IMR-90 (cell line): Measurements from ENCODE around the gene RSPH3. TPM values are rescaled to one million over a fixed set of nuclear protein-coding genes. Genes with fewer than 3 reads are reported as not detected.

Source experiments
- ATAC-seq: fragments of 200-7000 bp; cut with Tn5 transposase; 2 replicates; pipeline ENCODE4 v1.9.1; 2020; ENCODE audit warnings: low read depth, mild to moderate bottlenecking, moderate library complexity
- BruUV-seq: library from RNA; stranded (reverse); fragments of 400-500 nt; replicated peaks from 2 replicates; lab custom pipeline; 2021; lab: Mats Ljungman, UMichigan
- CTCF ChIA-PET: fragments of 300-600 bp; formaldehyde crosslinking; extraction: SDS; loops from one replicate; lab custom pipeline; 2021; ENCODE audit warnings: antibody characterized with exemption; lab: Yijun Ruan, JAX
- POLR2A ChIA-PET: fragments of 300-600 bp; sonication (Branson Sonifier 250); formaldehyde crosslinking; loops from one replicate; lab custom pipeline; 2022; ENCODE audit warnings: antibody characterized with exemption; ENCODE audit not compliant: unreplicated experiment; lab: Charles Lee
- DNase-seq: peaks from one replicate; pipeline ENCODE4 v3.0.0; 2013
- H2AFZ ChIP-seq: replicated peaks from 2 replicates; pipeline ENCODE3; 2013; ENCODE audit warnings: low read length, mild to moderate bottlenecking; ENCODE audit not compliant: poor library complexity
- H2AK5ac ChIP-seq: 2 replicates; pipeline ENCODE4 v1.6.1; 2013; ENCODE audit warnings: low read depth, low read length, inconsistent platforms
- H2AK9ac ChIP-seq: replicated peaks from 2 replicates; pipeline ENCODE3; 2013; ENCODE audit warnings: mild to moderate bottlenecking, low read depth, low read length, moderate library complexity; ENCODE audit not compliant: poor library complexity
- H2BK120ac ChIP-seq: 2 replicates; pipeline ENCODE4 v1.6.1; 2013; ENCODE audit warnings: low read depth, low read length, inconsistent platforms
- H2BK15ac ChIP-seq: 3 replicates; pipeline ENCODE4 v1.6.1; 2013; ENCODE audit warnings: low read depth, low read length, inconsistent platforms
- H2BK20ac ChIP-seq: 2 replicates; pipeline ENCODE4 v1.6.1; 2013; ENCODE audit warnings: low read depth, mild to moderate bottlenecking, inconsistent platforms, low read length, moderate library complexity
- H2BK5ac ChIP-seq: 2 replicates; pipeline ENCODE4 v1.6.1; 2013; ENCODE audit warnings: mild to moderate bottlenecking, low read depth, low read length, inconsistent platforms; ENCODE audit not compliant: poor library complexity, severe bottlenecking
- H3K14ac ChIP-seq: replicated peaks from 2 replicates; pipeline ENCODE4 v1.6.1; 2013; ENCODE audit warnings: low read depth, low read length, inconsistent platforms
- H3K18ac ChIP-seq: 2 replicates; pipeline ENCODE4 v1.6.1; 2013; ENCODE audit warnings: low read depth, low read length, control low read depth
- H3K23ac ChIP-seq: 2 replicates; pipeline ENCODE4 v1.6.1; 2013; ENCODE audit warnings: low read depth, low read length, inconsistent platforms
- H3K27ac ChIP-seq: 2 replicates; pipeline ENCODE4 v1.5.1; 2013; ENCODE audit warnings: mild to moderate bottlenecking, control low read depth, low read length; ENCODE audit not compliant: insufficient read depth
- H3K27me3 ChIP-seq: 2 replicates; pipeline ENCODE4 v1.6.1; 2013; ENCODE audit warnings: low read length; ENCODE audit not compliant: control insufficient read depth, insufficient read depth
- H3K36me3 ChIP-seq: 2 replicates; pipeline ENCODE4 v1.6.1; 2013; ENCODE audit warnings: low read length, mixed read lengths; ENCODE audit not compliant: control insufficient read depth, insufficient read depth
- H3K4ac ChIP-seq: 2 replicates; pipeline ENCODE4 v1.6.1; 2013; ENCODE audit warnings: low read depth, low read length, inconsistent platforms
- H3K4me1 ChIP-seq: 2 replicates; pipeline ENCODE4 v1.6.1; 2013; ENCODE audit warnings: low read length, mixed read lengths; ENCODE audit not compliant: control insufficient read depth, insufficient read depth
- H3K4me2 ChIP-seq: 2 replicates; pipeline ENCODE4 v1.6.1; 2013; ENCODE audit warnings: low read depth, mild to moderate bottlenecking, control low read depth, low read length, moderate library complexity
- H3K4me3 ChIP-seq: 2 replicates; pipeline ENCODE4 v1.5.1; 2013; ENCODE audit warnings: low read depth, mild to moderate bottlenecking, control low read depth, low read length, moderate library complexity; ENCODE audit not compliant: insufficient read depth
- H3K56ac ChIP-seq: 2 replicates; pipeline ENCODE4 v1.6.1; 2013; ENCODE audit warnings: low read length, inconsistent platforms; ENCODE audit not compliant: insufficient read depth; ENCODE audit errors: extremely low read depth
- H3K79me1 ChIP-seq, 2 experiments: 2 replicates each; pipeline ENCODE4 v1.6.1; 2013; ENCODE audit warnings: low read length in 2 of 2, inconsistent platforms in 1 of 2, low read depth in 1 of 2
- H3K9ac ChIP-seq: 2 replicates; pipeline ENCODE4 v1.6.1; 2013; ENCODE audit warnings: low read depth, low read length, control low read depth
- H3K9me1 ChIP-seq: 2 replicates; pipeline ENCODE4 v1.6.1; 2013; ENCODE audit warnings: low read length, inconsistent platforms; ENCODE audit not compliant: insufficient read depth
- H3K9me3 ChIP-seq: 2 replicates; pipeline ENCODE4 v1.6.1; 2013; ENCODE audit warnings: low read length; ENCODE audit not compliant: control insufficient read depth, insufficient read depth
- H4K20me1 ChIP-seq: 2 replicates; pipeline ENCODE4 v1.6.1; 2013; ENCODE audit warnings: low read length, inconsistent platforms; ENCODE audit not compliant: insufficient read depth
- H4K5ac ChIP-seq: 2 replicates; pipeline ENCODE4 v1.6.1; 2013; ENCODE audit warnings: mild to moderate bottlenecking, low read depth, low read length, control low read depth
- H4K8ac ChIP-seq, 2 experiments: 2 replicates each; pipeline ENCODE4 v1.6.1; 2013; ENCODE audit warnings: low read depth in 2 of 2, low read length in 2 of 2, control low read depth in 1 of 2, inconsistent platforms in 1 of 2
- H4K91ac ChIP-seq: 2 replicates; pipeline ENCODE4 v1.6.1; 2013; ENCODE audit warnings: low read depth, low read length, inconsistent platforms; ENCODE audit not compliant: insufficient read depth
- BHLHE40 ChIP-seq: fragments of 150-350 bp; IDR thresholded peaks from 2 replicates; pipeline ENCODE4 v1.6.1; 2016; ENCODE audit warnings: mild to moderate bottlenecking, low read depth, low read length
- CEBPB ChIP-seq: IDR thresholded peaks from 2 replicates; pipeline ENCODE4 v1.6.1; 2012; ENCODE audit warnings: low read depth, low read length, improper control_type of control experiment
- CHD1 ChIP-seq: IDR thresholded peaks from 2 replicates; pipeline ENCODE4 v1.6.1; 2012; ENCODE audit warnings: low read depth, low read length, improper control_type of control experiment
- ELK1 ChIP-seq: fragments of 150-350 bp; IDR thresholded peaks from 2 replicates; pipeline ENCODE4 v1.6.1; 2016; ENCODE audit warnings: low read depth, mild to moderate bottlenecking, low read length, moderate library complexity, borderline replicate concordance
- FOS ChIP-seq: fragments of 150-350 bp; IDR thresholded peaks from 2 replicates; pipeline ENCODE4 v1.6.1; 2016; ENCODE audit warnings: low read depth, low read length
- MAFK ChIP-seq: IDR thresholded peaks from 2 replicates; pipeline ENCODE4 v1.6.1; 2012; ENCODE audit warnings: low read depth, low read length, improper control_type of control experiment
- MAZ ChIP-seq: IDR thresholded peaks from 2 replicates; pipeline ENCODE4 v1.6.1; 2012; ENCODE audit warnings: low read depth, mild to moderate bottlenecking, low read length, improper control_type of control experiment, moderate library complexity, borderline replicate concordance
- MXI1 ChIP-seq: IDR thresholded peaks from 2 replicates; pipeline ENCODE4 v1.6.1; 2012; ENCODE audit warnings: low read depth, mild to moderate bottlenecking, low read length, moderate library complexity, borderline replicate concordance
- NFE2L2 ChIP-seq: fragments of 150-350 bp; IDR thresholded peaks from 2 replicates; pipeline ENCODE4 v1.6.1; 2016; ENCODE audit warnings: low read depth, mild to moderate bottlenecking, low read length
- POLR2A ChIP-seq: IDR thresholded peaks from 2 replicates; pipeline ENCODE4 v1.6.1; 2012; ENCODE audit warnings: mild to moderate bottlenecking, low read depth, low read length
- RAD21 ChIP-seq: IDR thresholded peaks from 2 replicates; pipeline ENCODE4 v1.6.1; 2012; ENCODE audit warnings: low read length, improper control_type of control experiment
- RCOR1 ChIP-seq: IDR thresholded peaks from 2 replicates; pipeline ENCODE4 v1.6.1; 2012; ENCODE audit warnings: mild to moderate bottlenecking, low read length, improper control_type of control experiment; ENCODE audit not compliant: insufficient replicate concordance
- RFX5 ChIP-seq: IDR thresholded peaks from 2 replicates; pipeline ENCODE4 v1.8.0; 2012; ENCODE audit warnings: low read depth, mild to moderate bottlenecking, low read length, moderate library complexity
- USF2 ChIP-seq: fragments of 150-350 bp; IDR thresholded peaks from 2 replicates; pipeline ENCODE4 v1.6.1; 2017; ENCODE audit warnings: mild to moderate bottlenecking, antibody characterized with exemption, low read length, low read depth
- dilution Hi-C: fragments of 300-500 bp; cut with HindIII; formaldehyde crosslinking; loops from one replicate; pipeline ENCODE4 v1.14.3; 2018; ENCODE audit warnings: low sequenced_read_pairs; ENCODE audit not compliant: unreplicated experiment
- in situ Hi-C: fragments of 300-500 bp; cut with MboI; formaldehyde crosslinking; loops from 3 replicates; pipeline ENCODE4 v1.14.3; 2019; ENCODE audit warnings: low sequenced_read_pairs, inconsistent platforms, mixed read lengths
- intact Hi-C: fragments of 100-400 bp; cut with micrococcal nuclease; formaldehyde crosslinking; loops from 2 replicates; pipeline ENCODE4 v1.10.0; 2022
- polyA plus RNA-seq, 3 experiments: library from polyadenylated mRNA; depleted of rRNA; stranded (reverse); fragments of >200 nt; gene quantifications; 2 replicates each; pipeline ENCODE4 v1.2.3, GENCODE V29; 2012; ENCODE audit warnings: low replicate concordance in 1 of 3
- total RNA-seq: library from RNA; depleted of rRNA; stranded (reverse); fragments of >200 nt; gene quantifications from 2 replicates; pipeline ENCODE4 v1.2.3, GENCODE V29; 2012
- TF ChIP-seq, protein P1 (sequence below): conservative IDR thresholded peaks from 2 replicates; pipeline ENCODE4 v1.5.1; 2012; ENCODE audit warnings: mild to moderate bottlenecking, low read depth, low read length, improper control_type of control experiment

The RSPH3 gene
- total and polyA plus RNA-seq, 2 of the 4 experiments (the other 2 are of a cell fraction) = 1.7 to 3.0 TPM

DNA sequence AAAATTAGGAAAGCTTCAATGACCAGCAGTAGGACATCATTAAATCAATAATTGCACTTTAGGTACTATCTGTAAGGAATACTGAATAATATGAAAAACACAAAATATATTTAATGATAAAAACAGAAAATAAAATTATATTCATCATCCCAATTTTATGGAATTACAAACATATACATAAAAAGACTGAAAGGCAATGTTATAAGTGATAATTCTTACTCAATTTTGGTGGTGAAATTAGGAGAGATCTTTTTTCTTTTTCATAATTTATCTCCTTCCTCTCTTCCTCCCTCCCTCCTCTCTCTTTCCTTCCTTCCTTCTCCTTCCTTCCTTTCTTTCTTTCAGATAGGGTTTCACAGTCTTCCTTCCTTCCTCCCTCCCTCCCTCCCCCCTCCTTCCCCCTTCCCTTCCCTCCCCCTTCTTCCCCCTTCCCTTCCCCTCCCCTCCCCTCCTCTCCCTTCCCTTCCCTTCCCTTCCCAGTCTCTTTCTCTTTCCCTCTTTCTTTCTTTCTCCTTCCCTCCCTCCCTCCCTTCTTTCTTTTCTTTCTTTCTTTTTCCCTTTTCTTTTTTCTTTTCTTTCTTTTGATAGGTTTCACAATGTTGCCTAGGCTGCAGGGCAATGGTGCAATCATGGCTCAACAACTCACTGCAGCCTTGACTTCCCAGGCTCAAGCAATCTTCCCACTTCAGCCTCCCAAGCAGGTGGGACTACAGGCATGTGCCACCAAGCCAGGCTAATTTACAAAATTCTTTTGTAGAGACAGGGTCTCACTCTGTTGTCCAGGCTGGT is 36.8 kb downstream of the RSPH3 start:
- dilution Hi-C loops = no loop called here
- Histone ChIP-seq H3K79me1 (no peaks in the 10 kb centered on the region), H3K4ac (no peak overlapping the region), H4K20me1 (no peaks in the 10 kb centered on the region), H3K9me3 (no peaks in the 10 kb centered on the region), H4K8ac (no peak overlapping the region), H2BK120ac (no peak overlapping the region), H3K27ac (no peak overlapping the region), H3K27me3 (no peaks in the 10 kb centered on the region), H4K91ac (no peak overlapping the region), H3K4me1 (no peaks in the 10 kb centered on the region), H2AK9ac (no peak overlapping the region), H3K56ac (no peak overlapping the region), H3K4me2 (no peak overlapping the region), H2AFZ (no peak overlapping the region), H2BK20ac (no peak overlapping the region), H2BK5ac (no peak overlapping the region), H2AK5ac (no peak overlapping the region), H3K23ac (no peak overlapping the region), H3K9ac (no peak overlapping the region), H3K4me3 (no peak overlapping the region), H3K36me3 (no peaks in the 10 kb centered on the region), H3K18ac (no peak overlapping the region), H3K14ac (no peak overlapping the region), H2BK15ac (no peak overlapping the region), H3K9me1 (no peaks in the 10 kb centered on the region), H4K5ac (no peak overlapping the region)
- intact Hi-C loops = no loop called here
- ATAC-seq = no peak
- ChIA-PET POLR2A (no interaction called here), CTCF (no interaction called here)
- no peak for DNase-seq
- in situ Hi-C loops = loop anchor here (10.0 kb wide), 1 partner anchor 748 kb away; no protein-coding TSS in a partner anchor
- no TSS peak for BruUV-seq
- TF ChIP-seq NFE2L2 = no peak
- no peak for TF ChIP-seq USF2
- TF ChIP-seq RFX5 = no peak
- no peak for TF ChIP-seq BHLHE40
- TF ChIP-seq CHD1 = no peak
- TF ChIP-seq RAD21 = no peak
- no peak for TF ChIP-seq CEBPB
- no peak for TF ChIP-seq RCOR1
- TF ChIP-seq MAZ = no peak
- no peak for TF ChIP-seq POLR2A
- no peak for TF ChIP-seq MXI1
- no peak for TF ChIP-seq FOS
- no peak for TF ChIP-seq ELK1
- TF ChIP-seq, protein P1, sequence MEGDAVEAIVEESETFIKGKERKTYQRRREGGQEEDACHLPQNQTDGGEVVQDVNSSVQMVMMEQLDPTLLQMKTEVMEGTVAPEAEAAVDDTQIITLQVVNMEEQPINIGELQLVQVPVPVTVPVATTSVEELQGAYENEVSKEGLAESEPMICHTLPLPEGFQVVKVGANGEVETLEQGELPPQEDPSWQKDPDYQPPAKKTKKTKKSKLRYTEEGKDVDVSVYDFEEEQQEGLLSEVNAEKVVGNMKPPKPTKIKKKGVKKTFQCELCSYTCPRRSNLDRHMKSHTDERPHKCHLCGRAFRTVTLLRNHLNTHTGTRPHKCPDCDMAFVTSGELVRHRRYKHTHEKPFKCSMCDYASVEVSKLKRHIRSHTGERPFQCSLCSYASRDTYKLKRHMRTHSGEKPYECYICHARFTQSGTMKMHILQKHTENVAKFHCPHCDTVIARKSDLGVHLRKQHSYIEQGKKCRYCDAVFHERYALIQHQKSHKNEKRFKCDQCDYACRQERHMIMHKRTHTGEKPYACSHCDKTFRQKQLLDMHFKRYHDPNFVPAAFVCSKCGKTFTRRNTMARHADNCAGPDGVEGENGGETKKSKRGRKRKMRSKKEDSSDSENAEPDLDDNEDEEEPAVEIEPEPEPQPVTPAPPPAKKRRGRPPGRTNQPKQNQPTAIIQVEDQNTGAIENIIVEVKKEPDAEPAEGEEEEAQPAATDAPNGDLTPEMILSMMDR = no peak
- no peak for TF ChIP-seq MAFK
